NCI-H2107 (cell line): ENCODE results near the gene ZFPM1.

ENCODE experiments used
- DNase-seq: peaks from one replicate; lab custom pipeline; 2025; lab: John Stamatoyannopoulos, UW

Gene ZFPM1

DNA sequence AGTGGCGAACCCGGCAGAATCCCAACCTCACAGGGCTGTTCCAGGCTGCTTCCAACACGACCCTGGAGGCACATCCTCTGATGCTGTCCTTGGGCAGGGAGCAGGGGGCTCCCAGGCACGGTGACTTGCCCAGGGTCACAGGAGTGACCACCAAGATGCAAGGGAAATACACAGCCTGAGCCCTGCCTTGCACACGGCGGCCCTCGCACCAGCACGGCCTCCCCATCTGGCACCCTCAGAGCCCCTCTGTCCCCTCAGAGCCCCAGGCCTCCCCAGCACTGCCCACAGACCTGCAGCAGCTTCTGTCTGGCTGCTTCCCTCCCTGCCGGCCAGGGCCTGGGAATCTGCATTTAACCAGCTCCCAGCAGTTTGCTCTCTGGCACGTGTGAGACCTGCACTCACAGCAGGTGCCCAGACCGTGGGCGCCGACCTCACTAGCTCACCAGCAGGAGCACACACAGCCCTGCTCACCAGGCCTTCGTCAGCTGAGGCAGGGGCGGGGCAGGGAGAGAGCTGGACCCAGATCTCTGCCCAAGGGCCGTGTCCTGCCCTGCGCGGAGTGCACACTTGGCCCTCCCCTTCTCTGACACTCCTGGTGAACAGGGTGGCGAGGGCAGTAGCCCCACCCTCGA, 87.4 kb downstream of the ZFPM1 start:
- no peak for DNase-seq

- no peak for DNase-seq
Measured at GRCh38 chr16:88541831-88542616, 88.9 kb downstream of the ZFPM1 start.

- no peak for DNase-seq
Measured at GRCh38 chr16:88543230-88543813, 90.2 kb downstream of the ZFPM1 start.

GRCh38 chr16:88545781-88546180, 92.7 kb downstream of the ZFPM1 start:
- no peak for DNase-seq

DNA sequence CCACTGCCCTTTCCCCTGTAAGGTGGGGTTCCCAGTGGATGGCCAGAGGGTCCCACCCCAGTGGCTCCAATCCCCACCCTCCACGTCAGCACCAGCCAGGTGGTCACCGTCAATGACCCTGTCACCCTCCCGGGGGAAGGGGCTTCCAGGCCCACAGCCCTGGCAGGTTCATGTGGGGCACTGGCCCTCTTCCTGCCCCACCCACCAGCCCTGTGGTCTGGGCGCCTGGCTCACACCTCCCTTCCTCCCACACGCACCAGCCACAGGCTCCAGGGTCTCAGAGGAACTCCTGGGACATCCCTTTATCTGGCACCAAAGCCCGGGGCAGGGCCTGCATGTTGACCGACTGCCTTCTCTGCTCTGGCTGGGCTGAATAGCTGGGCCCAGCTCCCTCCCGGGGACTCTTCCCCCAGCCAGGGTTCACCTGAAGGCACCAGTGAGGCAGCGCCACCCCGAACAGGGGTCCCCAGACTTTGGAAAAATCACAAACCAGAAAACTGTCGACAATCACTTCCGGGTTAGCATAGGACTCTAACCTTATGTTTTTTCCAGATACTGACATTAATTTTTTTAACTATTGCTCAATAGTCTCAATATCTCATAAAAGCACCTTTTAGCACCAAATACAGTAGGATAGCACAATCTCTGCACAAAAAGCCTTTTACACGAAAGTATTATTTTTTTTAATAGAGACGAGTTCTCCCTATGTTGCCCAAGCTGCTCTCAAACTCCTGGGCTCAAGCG, 95.2 kb downstream of the ZFPM1 start:
- DNase-seq, result no peak

- no peak for DNase-seq
Measured at GRCh38 chr16:88548985-88549384, 95.9 kb downstream of the ZFPM1 start.

GRCh38 chr16:88549671-88550245, 96.7 kb downstream of the ZFPM1 start:
- no peak for DNase-seq

DNA sequence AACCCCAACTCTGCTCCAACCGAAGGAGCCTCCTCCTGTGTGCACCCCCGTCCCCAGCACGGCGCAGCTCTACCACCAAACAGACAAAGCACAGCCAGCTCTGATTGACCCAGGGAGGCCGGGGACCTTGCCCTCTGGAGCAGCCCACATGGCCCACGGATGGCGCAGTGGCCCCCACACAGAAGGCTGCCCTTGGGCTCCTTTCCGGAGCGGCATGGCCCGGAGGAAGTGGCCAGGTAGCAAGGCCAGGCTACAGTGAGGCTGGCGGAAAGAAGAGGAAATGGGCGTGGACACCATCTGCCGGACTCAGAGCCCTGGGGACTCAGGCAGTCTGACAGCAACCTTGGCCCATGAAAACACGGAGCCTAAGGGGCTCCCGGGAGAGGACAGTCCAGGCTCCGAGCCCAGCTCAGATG, 97.2 kb downstream of the ZFPM1 start:
- DNase-seq, result no peak

GRCh38 chr16:88552166-88552565, 99.1 kb downstream of the ZFPM1 start:
- no peak for DNase-seq

- DNase-seq, result no peak
Measured at GRCh38 chr16:88552815-88553214, 99.7 kb downstream of the ZFPM1 start.

DNA sequence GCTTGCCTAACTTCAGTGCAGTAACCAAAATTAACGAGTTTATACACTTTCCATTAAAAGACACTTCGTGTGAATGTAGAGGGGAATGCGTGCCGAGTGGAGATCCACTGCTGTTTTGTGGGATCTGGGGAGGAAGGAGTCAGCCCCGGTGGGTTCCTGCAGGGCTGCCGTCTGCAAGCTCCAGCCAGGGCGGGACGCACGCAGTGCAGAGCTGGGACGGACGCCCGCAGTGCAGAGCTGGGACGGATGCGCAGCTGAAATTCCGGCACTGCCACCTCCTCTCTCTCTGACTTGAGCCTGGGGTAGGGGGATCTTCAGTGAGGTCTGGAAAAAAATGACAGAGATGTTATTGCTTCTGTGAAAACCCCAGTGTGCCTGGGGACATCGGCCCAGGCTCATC, 100.7 kb downstream of the ZFPM1 start:
- no peak for DNase-seq

DNA sequence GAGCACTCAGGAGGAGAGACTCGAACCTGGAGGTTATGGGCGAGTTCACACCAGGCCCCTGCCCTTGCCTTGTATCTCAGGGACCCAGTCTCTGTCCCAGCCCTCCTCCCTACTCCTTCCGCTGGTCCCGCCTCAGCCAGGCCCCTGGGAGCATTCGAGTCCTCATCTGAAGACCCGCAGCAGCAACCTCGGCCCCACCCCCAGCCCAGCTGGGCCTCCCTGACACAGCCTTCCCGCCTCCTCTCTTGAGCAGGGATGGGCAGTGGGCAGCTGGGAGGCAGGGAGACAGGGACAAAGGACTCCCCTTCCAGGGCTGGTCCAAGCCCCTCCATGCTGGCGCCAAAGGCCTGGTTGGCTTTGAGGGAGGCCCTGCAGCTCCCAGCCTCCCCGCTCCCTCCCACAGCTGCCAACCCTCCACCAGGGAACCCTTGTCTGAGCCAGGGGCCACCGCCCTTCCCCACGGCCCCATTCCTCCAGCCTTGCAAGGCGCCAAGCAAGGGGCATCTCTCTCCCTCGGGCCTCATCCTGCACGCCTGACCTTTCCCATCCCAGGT, 101.7 kb downstream of the ZFPM1 start:
- no peak for DNase-seq

- DNase-seq, result no peak
Measured at GRCh38 chr16:88556294-88556988, 103.4 kb downstream of the ZFPM1 start.

DNA sequence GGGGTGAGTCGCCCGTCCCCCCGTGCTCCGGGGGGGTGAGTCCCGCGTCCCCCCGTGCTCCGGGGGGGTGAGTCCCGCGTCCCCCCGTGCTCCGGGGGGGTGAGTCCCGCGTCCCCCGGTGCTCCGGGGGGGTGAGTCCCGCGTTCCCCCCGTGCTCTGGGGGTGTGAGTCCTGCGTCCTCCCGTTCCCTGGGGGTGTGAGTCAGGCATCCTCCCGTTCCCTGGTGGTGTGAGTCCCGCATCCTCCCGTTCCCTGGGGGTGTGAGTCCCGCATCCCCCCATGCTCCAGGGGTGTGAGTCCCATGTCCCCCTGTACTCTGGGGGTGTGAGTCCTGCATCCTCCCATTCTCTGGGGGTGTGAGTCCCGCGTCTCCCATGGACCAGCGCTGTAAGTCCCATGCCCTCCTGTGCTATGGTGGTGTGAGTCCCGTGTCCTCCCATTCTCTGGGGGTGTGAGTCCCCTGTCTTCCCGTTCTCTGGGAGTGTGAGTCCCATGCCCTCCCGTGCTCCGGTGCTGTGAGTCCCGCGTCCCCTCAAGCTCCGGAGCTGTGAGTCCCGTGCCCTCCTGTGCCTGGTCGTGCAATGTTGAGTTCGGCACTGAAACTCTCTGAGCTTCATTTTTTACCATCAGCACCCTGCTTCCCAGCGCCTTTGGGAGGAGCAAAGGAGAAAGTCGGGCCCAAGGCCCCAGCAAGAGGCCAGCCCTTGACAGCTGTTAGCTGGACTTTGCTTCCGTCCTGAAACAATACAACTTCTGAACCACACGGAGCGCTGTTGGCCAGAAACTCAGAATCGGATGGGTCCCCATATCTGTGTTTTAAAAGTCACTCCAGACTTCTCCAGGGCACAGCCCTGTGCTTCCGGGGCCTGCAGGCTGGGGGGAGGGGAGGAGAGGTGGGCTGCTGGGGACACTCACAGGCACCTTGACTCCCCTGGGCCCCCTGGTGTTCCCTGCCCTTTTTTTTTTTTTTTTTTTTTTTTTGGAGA, 105.7 kb downstream of the ZFPM1 start:
- DNase-seq, result no peak

- no peak for DNase-seq
Measured at GRCh38 chr16:88560714-88561484, 107.8 kb downstream of the ZFPM1 start.

GRCh38 chr16:88561485-88562359, 108.6 kb downstream of the ZFPM1 start:
- no peak for DNase-seq

- DNase-seq, result no peak
Measured at GRCh38 chr16:88566158-88566557, 113.1 kb downstream of the ZFPM1 start.
